HG02970 (cell line): ENCODE measurements around the gene SHC3.

Experiments used
- ATAC-seq: cut with Tn5 transposase; IDR thresholded peaks from one replicate; pipeline ENCODE4 v1.9.1; 2021; ENCODE audit warnings: mild to moderate bottlenecking, moderate library complexity, moderate number of reproducible peaks; ENCODE audit not compliant: unreplicated experiment, low FRiP score

The SHC3 gene

DNA sequence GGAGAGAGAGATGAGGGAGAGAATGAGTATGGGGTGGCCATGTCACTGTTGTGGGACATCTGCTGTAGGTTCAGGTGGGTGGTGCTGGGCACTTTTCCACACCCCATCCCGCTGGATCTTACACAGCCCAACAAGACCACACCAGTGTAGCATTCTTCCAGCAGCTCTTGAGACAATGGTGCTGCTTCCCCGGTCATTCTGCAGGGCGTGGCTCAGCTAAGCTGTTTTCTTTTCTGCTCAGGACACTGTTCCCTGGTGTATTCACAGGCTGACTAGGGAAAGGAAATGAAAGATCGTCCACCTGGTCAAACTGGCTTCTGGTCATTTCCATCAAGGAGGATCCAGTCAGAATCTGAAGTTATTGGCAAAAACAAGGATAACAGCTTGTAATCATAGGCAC is 111.8 kb downstream of the SHC3 start:
- no peak for ATAC-seq

DNA sequence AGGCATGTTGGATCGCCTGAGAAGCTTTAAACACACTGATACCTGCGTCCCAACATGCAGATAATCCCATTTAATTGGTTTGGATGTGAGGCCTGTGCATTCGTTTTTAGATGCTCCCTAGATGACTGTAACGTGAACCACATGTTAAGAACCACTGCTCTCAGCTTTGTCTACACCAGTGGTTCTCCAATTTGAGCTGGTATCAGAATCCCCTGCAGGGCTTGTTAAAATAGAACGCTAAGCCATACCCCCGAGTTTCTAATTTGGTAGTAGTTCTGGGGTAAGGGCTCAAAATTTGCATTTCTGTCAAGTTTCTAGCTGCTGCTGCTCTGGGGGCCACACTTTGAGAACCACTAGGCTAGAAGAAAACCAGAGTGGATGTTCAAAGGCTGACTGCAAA is 112.7 kb downstream of the SHC3 start:
- ATAC-seq = no peak

- no peak for ATAC-seq
These were observed 117.8 kb downstream of the SHC3 start for GRCh38 chr9:89060790-89061189.

GRCh38 chr9:89059925-89060506 is 118.6 kb downstream of the SHC3 start:
- ATAC-seq = no peak

DNA sequence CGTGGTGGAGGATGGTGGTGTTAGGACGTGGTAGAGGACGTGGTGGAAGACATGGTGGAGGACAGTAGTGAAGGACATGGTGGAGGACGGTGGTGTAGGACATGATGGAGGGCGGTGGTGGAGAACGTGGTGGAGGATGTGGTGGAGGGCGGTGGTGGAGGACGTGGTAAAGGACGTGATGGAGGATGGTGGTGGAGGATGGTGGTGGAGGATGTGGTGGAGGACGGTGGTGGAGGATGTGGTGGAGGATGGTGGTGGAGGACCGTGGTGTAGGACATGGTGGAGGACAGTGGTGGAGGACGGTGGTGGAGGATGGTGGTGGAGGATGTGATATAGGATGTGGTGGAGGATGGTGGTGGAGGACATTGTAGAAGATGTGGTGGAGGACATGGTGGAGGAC is 119.7 kb downstream of the SHC3 start:
- no peak for ATAC-seq

GRCh38 chr9:89054865-89055495 is 123.6 kb downstream of the SHC3 start:
- ATAC-seq = no peak

DNA sequence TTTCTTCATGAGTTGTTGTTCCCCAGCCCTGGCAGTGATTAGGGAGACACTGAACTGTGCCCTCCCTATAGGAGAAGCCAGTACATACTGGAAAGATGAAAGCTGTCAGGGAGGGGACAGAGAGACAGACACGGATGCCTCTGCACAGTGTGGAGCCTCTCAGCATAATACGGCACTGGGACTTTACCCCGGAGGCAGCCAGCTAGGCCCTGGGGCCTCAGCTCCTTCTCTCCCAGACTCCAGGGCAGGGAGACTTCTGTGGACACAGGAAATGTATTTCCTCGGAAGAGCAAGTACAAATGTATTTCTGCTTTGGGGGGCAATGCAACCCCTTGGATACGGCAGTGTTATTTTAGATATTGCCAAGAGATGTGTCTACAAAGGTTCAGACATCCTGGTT is 125.3 kb downstream of the SHC3 start:
- no peak for ATAC-seq

DNA sequence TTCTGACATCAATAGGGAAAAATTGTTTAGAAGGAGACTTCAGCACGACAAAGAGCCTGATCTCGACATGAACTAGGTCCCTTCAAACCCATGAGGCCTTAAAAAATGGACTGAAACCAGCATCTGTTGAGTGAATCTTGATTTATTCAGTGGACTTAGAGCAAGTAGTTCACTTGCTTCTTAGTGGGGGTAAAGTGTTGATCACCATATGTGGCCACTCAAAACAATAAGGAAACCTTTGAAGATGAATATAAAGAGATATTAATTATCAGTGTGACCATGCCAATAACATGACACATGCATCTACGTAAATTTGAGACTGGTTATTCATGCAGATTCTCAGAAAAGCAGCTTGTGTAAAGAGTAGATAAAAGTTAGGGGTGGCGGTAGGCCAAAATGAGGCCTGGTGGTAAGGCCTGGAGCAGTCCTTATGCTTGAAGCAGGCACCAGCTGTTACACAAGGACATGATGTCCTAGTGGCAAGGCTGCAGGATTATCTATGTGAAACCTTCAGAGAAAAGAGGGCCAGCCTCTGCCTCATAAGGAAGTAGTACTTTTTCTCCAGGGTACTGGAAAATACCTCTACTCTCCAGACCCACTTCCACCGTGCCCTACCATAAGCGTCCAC is 126.0 kb downstream of the SHC3 start:
- no peak for ATAC-seq

GRCh38 chr9:89051421-89052025 is 127.1 kb downstream of the SHC3 start:
- ATAC-seq = no peak

GRCh38 chr9:89049646-89050045 is 129.0 kb downstream of the SHC3 start:
- ATAC-seq = no peak

DNA sequence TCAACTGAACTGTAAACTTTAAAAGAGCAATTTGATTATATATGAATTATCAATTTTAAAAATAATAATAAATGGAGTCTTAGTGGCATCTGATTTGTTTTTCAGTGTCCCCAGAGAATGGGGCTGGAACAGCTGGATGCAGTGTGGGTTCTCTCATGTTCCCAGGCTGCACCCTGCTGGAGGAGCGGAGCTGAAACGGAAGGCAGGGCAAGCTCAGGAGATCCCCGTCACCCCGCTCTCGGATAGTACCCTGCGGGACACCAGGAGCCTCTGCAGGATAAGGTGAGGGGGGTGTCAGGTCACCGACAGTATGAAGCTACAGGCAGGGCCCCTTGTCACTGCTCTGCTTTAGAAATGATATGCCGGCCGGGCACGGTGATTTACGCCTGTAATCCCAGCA is 130.0 kb downstream of the SHC3 start:
- ATAC-seq = no peak

DNA sequence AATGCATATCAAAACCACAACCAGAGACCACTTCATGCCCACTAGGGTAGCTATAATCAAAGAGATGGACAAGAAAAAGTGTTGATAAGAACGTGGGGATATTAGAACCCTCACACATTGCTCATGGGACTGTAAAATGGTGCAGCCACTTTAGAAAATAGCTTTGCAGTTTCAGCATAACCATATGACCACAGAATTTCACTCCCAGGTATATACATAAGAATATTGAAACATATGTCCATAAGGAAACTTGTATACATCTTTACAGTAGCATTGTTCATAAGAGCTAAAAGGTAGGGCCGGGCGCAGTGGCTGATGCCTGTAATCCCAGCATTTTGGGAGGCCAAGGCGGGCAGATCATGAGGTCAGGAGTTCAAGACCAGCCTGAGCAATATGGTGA is 131.0 kb downstream of the SHC3 start:
- no peak for ATAC-seq

- no peak for ATAC-seq
These were observed 131.8 kb downstream of the SHC3 start for GRCh38 chr9:89046832-89047231.

GRCh38 chr9:89044881-89045280 is 133.7 kb downstream of the SHC3 start:
- ATAC-seq = no peak

- no peak for ATAC-seq
These were observed 134.5 kb downstream of the SHC3 start for GRCh38 chr9:89044104-89044503.

- no peak for ATAC-seq
These were observed 135.6 kb downstream of the SHC3 start for GRCh38 chr9:89042984-89043383.

DNA sequence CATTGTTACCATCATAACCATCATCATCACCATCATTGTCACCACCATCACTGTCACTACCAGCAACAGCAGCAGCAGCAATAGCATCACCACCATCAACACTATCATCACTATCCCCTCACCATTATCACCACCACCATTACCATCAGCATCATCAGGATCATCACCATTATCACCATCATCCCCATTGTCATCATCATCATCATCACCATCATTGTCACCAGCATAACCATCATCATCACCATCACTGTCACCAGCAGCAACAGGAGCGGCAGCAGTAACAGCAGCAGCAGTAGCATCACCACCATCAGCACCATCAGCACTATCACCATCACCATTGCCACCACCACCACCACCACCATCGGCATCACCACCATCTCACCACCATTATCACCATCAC is 139.0 kb downstream of the SHC3 start:
- no peak for ATAC-seq

DNA sequence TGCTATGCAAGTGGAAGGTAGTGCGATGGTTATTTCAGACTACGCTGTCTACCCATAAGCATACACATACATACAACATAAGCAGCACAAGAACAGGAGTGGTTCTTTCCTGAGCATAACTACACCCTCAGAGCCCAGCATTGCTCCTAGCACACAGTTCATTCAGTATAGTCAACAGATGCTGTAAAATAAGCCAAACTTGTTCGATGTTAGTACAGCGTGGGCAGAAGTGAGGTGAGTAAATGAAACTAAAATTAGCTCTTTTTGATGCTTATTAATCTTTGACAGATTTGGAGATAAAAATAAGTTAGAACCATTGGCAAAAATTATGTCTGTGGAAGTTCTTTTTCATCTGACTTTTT is 139.5 kb downstream of the SHC3 start:
- ATAC-seq = no peak

DNA sequence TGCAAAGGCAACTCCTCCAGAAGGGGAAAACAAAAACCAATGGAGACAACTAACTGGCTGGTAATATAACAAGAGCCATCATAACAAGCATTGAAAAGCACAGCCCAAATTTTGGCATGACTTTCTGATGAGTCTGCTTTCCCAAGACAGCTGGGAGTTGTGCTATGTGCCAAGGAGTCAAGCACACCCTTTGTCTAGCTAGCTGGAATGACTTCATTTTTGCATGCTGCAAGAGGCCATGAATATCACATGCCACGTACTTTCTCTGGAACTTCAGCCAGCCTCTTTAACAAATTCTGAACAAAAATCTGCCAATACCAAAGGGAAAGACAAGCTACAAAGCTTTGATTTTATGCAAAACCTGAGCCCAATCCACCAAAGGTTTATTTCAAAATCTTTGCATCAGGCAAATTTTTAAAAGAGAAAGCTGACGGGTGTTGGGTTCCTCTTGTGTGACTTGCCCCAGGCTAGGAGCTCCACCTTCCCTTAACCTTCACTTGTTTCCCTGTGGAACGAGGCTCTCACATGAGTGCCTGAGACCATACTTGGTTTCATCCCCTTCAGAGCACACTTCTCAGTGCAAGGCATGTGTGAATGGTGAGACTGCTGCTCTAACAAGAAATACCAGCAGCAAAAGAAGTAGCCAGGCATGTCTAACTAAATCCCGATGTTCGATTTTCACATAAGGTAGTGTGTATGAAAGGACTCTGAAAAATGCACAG is 140.1 kb downstream of the SHC3 start:
- ATAC-seq = no peak

DNA sequence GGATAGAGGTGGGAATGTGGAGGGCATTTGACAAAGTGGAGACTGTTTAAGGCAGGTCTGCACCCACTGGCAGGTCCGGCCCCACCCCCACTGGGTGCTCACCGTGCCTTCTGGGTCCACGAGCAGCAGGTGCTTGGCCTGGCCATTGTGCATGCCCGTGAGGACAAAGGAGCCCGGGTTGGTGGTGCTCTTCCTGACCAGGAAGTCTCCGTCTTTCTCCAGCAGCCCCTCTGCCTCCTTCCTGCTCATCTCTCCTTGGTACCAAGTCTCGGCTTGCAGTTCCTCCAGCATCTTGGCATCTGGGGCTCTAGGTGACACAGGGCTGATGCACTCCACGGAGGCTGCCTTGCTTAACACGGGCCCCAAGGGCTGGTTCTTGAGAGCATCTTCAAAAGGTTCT is 140.7 kb downstream of the SHC3 start:
- no peak for ATAC-seq

- ATAC-seq = no peak
These were observed 141.3 kb downstream of the SHC3 start for GRCh38 chr9:89037346-89037745.
